ENCODE results near the gene C19orf38. TPM values are rescaled to one million over a fixed set of nuclear protein-coding genes. Genes with fewer than 3 reads are reported as not detected.
"Not testable (repeated sequence)": the region's sequence is repeated elsewhere in the genome, so short reads cannot be mapped to it uniquely, and the experiment has no call there.

The C19orf38 gene
- total RNA-seq, 1 donor: 71.8 TPM

- Histone ChIP-seq H3K27me3 (ENCODE audit: insufficient read depth, low read length) (no peaks in the 10 kb centered on the region), H3K4me1 (ENCODE audit: insufficient read depth, low read length) (no peaks in the 10 kb centered on the region), H3K9me3 (ENCODE audit: low read depth, low read length) (no peaks in the 10 kb centered on the region), H3K4me3 (ENCODE audit: low read length) (no peak overlapping the region)
Measured at GRCh38 chr19:10855879-10856522, 7.8 kb downstream of the C19orf38 start.

- H3K4me1 ChIP-seq (ENCODE audit: insufficient read depth, low read length); H3K4me3 ChIP-seq (ENCODE audit: low read length); H3K9me3 ChIP-seq (ENCODE audit: low read depth, low read length); H3K27me3 ChIP-seq (ENCODE audit: insufficient read depth, low read length): not testable (repeated sequence)
Measured at GRCh38 chr19:10856899-10857298, 8.7 kb downstream of the C19orf38 start.

GRCh38 chr19:10858204-10858828 is 10.1 kb downstream of the C19orf38 start:
- peaks cover 6% of the 10 kb centered on the region for H3K4me1 ChIP-seq (ENCODE audit: insufficient read depth, low read length)
- H3K9me3 ChIP-seq (ENCODE audit: low read depth, low read length): no peaks in the 10 kb centered on the region
- no peaks in the 10 kb centered on the region for H3K27me3 ChIP-seq (ENCODE audit: insufficient read depth, low read length)
- no peak overlapping the region for H3K4me3 ChIP-seq (ENCODE audit: low read length)

GRCh38 chr19:10861103-10861651 is 13.0 kb downstream of the C19orf38 start:
- peaks cover 16% of the 10 kb centered on the region for H3K4me1 ChIP-seq (ENCODE audit: insufficient read depth, low read length)

GRCh38 chr19:10862561-10863106 is 14.4 kb downstream of the C19orf38 start:
- Histone ChIP-seq H3K4me1 (ENCODE audit: insufficient read depth, low read length) (peaks cover 21% of the 10 kb centered on the region), H3K4me3 (ENCODE audit: low read length) (no peak overlapping the region), H3K9me3 (ENCODE audit: low read depth, low read length) (no peaks in the 10 kb centered on the region), H3K27me3 (ENCODE audit: insufficient read depth, low read length) (no peaks in the 10 kb centered on the region)

More at GRCh38 chr19:10861103-10861651, 13.0 kb downstream of the C19orf38 start:
- H3K4me3 ChIP-seq (ENCODE audit: low read length): no peak overlapping the region
- H3K9me3 ChIP-seq (ENCODE audit: low read depth, low read length): no peaks in the 10 kb centered on the region
- no peaks in the 10 kb centered on the region for H3K27me3 ChIP-seq (ENCODE audit: insufficient read depth, low read length)

- no peaks in the 10 kb centered on the region for H3K27me3 ChIP-seq (ENCODE audit: insufficient read depth, low read length)
- H3K4me1 ChIP-seq (ENCODE audit: insufficient read depth, low read length): peaks cover 27% of the 10 kb centered on the region
- no peak overlapping the region for H3K4me3 ChIP-seq (ENCODE audit: low read length)
- H3K9me3 ChIP-seq (ENCODE audit: low read depth, low read length): no peaks in the 10 kb centered on the region
Measured at GRCh38 chr19:10863107-10863717, 15.0 kb downstream of the C19orf38 start.

GRCh38 chr19:10864538-10864899 is 16.3 kb downstream of the C19orf38 start:
- Histone ChIP-seq H3K9me3 (ENCODE audit: low read depth, low read length) (no peaks in the 10 kb centered on the region), H3K4me3 (ENCODE audit: low read length) (no peak overlapping the region), H3K4me1 (ENCODE audit: insufficient read depth, low read length) (peaks cover 36% of the 10 kb centered on the region), H3K27me3 (ENCODE audit: insufficient read depth, low read length) (no peaks in the 10 kb centered on the region)

GRCh38 chr19:10866495-10866894 is 18.3 kb downstream of the C19orf38 start:
- Histone ChIP-seq H3K4me3 (ENCODE audit: low read length) (no peak overlapping the region), H3K27me3 (ENCODE audit: insufficient read depth, low read length) (no peaks in the 10 kb centered on the region), H3K4me1 (ENCODE audit: insufficient read depth, low read length) (peaks cover 39% of the 10 kb centered on the region), H3K9me3 (ENCODE audit: low read depth, low read length) (no peaks in the 10 kb centered on the region)

GRCh38 chr19:10868872-10869547 is 20.8 kb downstream of the C19orf38 start:
- H3K9me3 ChIP-seq (ENCODE audit: low read depth, low read length): no peaks in the 10 kb centered on the region
- no peak overlapping the region for H3K4me3 ChIP-seq (ENCODE audit: low read length)
- peaks cover 50% of the 10 kb centered on the region for H3K4me1 ChIP-seq (ENCODE audit: insufficient read depth, low read length)
- H3K27me3 ChIP-seq (ENCODE audit: insufficient read depth, low read length): no peaks in the 10 kb centered on the region

GRCh38 chr19:10869872-10870311 is 21.7 kb downstream of the C19orf38 start:
- H3K9me3 ChIP-seq (ENCODE audit: low read depth, low read length); H3K27me3 ChIP-seq (ENCODE audit: insufficient read depth, low read length); H3K4me3 ChIP-seq (ENCODE audit: low read length): not testable (repeated sequence)
- peaks cover 43% of the 10 kb centered on the region for H3K4me1 ChIP-seq (ENCODE audit: insufficient read depth, low read length)

- H3K4me3 ChIP-seq (ENCODE audit: low read length): peak overlapping the region; percentile 26
- H3K9me3 ChIP-seq (ENCODE audit: low read depth, low read length): no peaks in the 10 kb centered on the region
- H3K4me1 ChIP-seq (ENCODE audit: insufficient read depth, low read length): peaks cover 43% of the 10 kb centered on the region
- no peaks in the 10 kb centered on the region for H3K27me3 ChIP-seq (ENCODE audit: insufficient read depth, low read length)
Measured at GRCh38 chr19:10870501-10870954, 22.3 kb downstream of the C19orf38 start.

GRCh38 chr19:10870955-10871603 is 22.9 kb downstream of the C19orf38 start, which contains the start of gene CARM1:
Gene CARM1 (plus strand): TSS chr19:10871553. CDS start chr19:10871703, 150 bp downstream.
- H3K27me3 ChIP-seq (ENCODE audit: insufficient read depth, low read length): no peaks in the 10 kb centered on the region
- no peaks in the 10 kb centered on the region for H3K9me3 ChIP-seq (ENCODE audit: low read depth, low read length)
- H3K4me3 ChIP-seq (ENCODE audit: low read length): peak within 1 kb of the TSS; percentile 46
- H3K4me1 ChIP-seq (ENCODE audit: insufficient read depth, low read length): peaks cover 43% of the 10 kb centered on the region

GRCh38 chr19:10871711-10872545 is 23.7 kb downstream of the C19orf38 start:
- Histone ChIP-seq H3K4me3 (ENCODE audit: low read length) (peak overlapping the region; percentile 46), H3K4me1 (ENCODE audit: insufficient read depth, low read length) (peaks cover 52% of the 10 kb centered on the region), H3K9me3 (ENCODE audit: low read depth, low read length) (no peaks in the 10 kb centered on the region), H3K27me3 (ENCODE audit: insufficient read depth, low read length) (no peaks in the 10 kb centered on the region)

All from mononuclear cell (primary cell).